ENCODE results near the gene SNTB2. TPM values are rescaled to one million over a fixed set of nuclear protein-coding genes. Genes with fewer than 3 reads are reported as not detected.

SNTB2 gene
- total RNA-seq, 1 donor from 2014 or later, result 22.9 TPM

DNA sequence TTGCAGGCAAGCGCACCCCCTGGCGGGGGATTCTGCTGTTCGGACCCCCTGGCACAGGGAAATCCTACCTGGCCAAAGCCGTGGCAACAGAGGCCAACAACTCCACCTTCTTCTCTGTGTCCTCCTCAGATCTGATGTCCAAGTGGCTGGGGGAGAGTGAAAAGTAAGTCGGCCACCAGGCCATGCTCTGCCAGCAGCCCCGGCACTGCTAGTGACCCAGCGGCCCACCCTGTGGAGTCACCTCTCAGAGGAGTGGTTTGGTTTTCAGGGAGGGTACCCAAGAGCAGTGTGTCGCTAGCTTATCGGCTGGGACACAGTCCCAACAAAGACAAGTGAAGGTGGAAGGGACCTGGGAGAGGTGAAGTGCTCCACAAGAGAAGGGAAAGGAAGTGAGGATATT is 132.4 kb downstream of the SNTB2 start:
- H3K4me2 ChIP-seq, result no peak overlapping the region
- H3F3A ChIP-seq (ENCODE audit: low read depth), result peaks cover 3% of the 10 kb centered on the region
- Mint-ChIP-seq H3K36me3 (peaks cover 31% of the 10 kb centered on the region), H3K9me3 (no peaks in the 10 kb centered on the region), H3K4me1 (no peaks in the 10 kb centered on the region), H3K27me3 (ENCODE audit: insufficient read depth, low read depth) (peaks cover 3% of the 10 kb centered on the region), H3K27ac (no peak overlapping the region), H3K4me3 (peak overlapping the region; percentile 11)
- H3K9me3 ChIP-seq (ENCODE audit: low read depth), result no peaks in the 10 kb centered on the region
- H3K4me1 ChIP-seq, result no peaks in the 10 kb centered on the region
- no peak overlapping the region for H2AFZ ChIP-seq (replicated peaks)
- no peak overlapping the region for H3K27ac ChIP-seq
- TF ChIP-seq EZH2 (IDR thresholded peaks at IDR 0.05), result no peak
- TF ChIP-seq, protein P1, sequence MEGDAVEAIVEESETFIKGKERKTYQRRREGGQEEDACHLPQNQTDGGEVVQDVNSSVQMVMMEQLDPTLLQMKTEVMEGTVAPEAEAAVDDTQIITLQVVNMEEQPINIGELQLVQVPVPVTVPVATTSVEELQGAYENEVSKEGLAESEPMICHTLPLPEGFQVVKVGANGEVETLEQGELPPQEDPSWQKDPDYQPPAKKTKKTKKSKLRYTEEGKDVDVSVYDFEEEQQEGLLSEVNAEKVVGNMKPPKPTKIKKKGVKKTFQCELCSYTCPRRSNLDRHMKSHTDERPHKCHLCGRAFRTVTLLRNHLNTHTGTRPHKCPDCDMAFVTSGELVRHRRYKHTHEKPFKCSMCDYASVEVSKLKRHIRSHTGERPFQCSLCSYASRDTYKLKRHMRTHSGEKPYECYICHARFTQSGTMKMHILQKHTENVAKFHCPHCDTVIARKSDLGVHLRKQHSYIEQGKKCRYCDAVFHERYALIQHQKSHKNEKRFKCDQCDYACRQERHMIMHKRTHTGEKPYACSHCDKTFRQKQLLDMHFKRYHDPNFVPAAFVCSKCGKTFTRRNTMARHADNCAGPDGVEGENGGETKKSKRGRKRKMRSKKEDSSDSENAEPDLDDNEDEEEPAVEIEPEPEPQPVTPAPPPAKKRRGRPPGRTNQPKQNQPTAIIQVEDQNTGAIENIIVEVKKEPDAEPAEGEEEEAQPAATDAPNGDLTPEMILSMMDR (IDR thresholded peaks at IDR 0.05), result no peak
- TF ChIP-seq EZH2phosphoT487 (IDR thresholded peaks at IDR 0.05), result no peak
- no peak overlapping the region for H3K9ac ChIP-seq
- H3K36me3 ChIP-seq, result no peaks in the 10 kb centered on the region
- no peak overlapping the region for H3K4me3 ChIP-seq
- peaks cover 40% of the 10 kb centered on the region for H4K20me1 ChIP-seq (ENCODE audit: low read depth)
- no peaks in the 10 kb centered on the region for H3K27me3 ChIP-seq
- H3K79me2 ChIP-seq (ENCODE audit: low read depth), result peaks cover 34% of the 10 kb centered on the region
- no peak for DNase-seq (ENCODE audit: low spot score)

DNA sequence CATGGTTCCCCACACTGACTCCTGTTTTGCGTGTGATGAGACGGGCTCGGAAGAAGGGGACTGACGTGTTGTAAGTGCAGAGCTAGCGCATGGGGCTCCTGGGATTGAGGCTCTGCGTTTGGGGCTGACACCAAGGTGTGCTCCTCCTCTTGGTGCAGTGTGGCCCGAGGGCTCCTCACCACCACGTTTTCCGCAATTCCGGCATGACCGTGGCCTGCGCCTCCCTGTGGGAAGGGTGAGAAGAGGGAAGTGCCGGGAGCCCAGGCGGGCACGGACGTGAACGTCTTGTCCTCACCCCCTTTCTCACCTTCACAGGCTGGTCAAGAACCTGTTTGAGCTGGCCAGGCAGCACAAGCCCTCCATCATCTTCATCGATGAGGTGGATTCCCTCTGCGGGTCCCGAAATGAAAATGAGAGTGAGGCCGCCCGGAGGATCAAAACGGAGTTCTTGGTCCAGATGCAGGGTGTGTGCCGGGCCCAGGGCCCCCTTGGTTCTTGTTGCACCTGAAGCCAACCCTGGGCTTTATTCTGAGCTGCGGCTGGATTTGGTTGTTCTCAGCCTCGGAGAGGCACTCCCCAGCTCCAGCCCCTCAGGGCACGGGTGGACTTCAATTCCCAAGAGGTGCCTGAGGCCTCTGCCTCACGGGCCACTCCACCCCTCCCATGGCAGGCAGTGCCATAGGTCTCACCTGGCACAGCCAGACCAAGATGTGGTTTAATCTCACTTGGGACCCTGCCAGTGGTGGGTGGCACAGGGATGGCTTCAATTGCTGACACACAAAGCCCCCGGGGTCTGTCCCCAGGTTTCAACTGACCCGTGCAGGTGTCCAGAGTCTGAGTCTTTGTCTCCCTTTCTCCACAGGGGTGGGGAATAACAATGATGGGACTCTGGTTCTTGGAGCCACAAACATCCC is 133.1 kb downstream of the SNTB2 start:
- H3K79me2 ChIP-seq (ENCODE audit: low read depth), result peaks cover 34% of the 10 kb centered on the region
- no peak for TF ChIP-seq EZH2phosphoT487 (IDR thresholded peaks at IDR 0.05)
- TF ChIP-seq, protein P1 (IDR thresholded peaks at IDR 0.05), result no peak
- TF ChIP-seq EZH2 (IDR thresholded peaks at IDR 0.05), result no peak
- no peaks in the 10 kb centered on the region for H3K9me3 ChIP-seq (ENCODE audit: low read depth)
- H3K4me3 Mint-ChIP-seq, result no peak overlapping the region
- no peaks in the 10 kb centered on the region for H3K9me3 Mint-ChIP-seq
- H3K4me1 ChIP-seq, result no peaks in the 10 kb centered on the region
- no peaks in the 10 kb centered on the region for H3K4me1 Mint-ChIP-seq
- DNase-seq (ENCODE audit: low spot score), result no peak
- H3K27me3 Mint-ChIP-seq (ENCODE audit: insufficient read depth, low read depth), result peaks cover 3% of the 10 kb centered on the region
- no peak overlapping the region for H3K27ac ChIP-seq
- peaks cover 31% of the 10 kb centered on the region for H3K36me3 Mint-ChIP-seq
- no peak overlapping the region for H3K9ac ChIP-seq
- no peak overlapping the region for H3K4me3 ChIP-seq
- H3K4me2 ChIP-seq, result no peak overlapping the region
- H3K36me3 ChIP-seq, result no peaks in the 10 kb centered on the region
- H4K20me1 ChIP-seq (ENCODE audit: low read depth), result peaks cover 46% of the 10 kb centered on the region
- no peak overlapping the region for H3K27ac Mint-ChIP-seq
- H3F3A ChIP-seq (ENCODE audit: low read depth), result peaks cover 3% of the 10 kb centered on the region
- no peaks in the 10 kb centered on the region for H3K27me3 ChIP-seq
- no peak overlapping the region for H2AFZ ChIP-seq (replicated peaks)

DNA sequence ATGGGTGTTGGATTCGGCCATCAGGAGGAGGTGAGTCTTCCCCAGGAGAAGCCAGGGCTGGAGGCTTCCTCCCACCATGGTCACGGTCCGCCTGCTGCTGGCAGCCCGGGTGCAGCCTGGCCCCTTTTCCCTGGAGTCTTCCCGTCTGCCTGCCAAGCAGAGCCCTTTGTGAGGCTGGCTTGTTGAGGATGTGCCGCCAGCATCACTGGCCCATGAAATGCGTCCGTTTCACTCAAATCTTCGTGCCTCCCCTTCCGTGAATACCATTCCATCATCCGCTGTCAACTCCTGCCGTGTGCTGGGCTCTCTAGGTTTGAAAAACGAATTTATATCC is 133.7 kb downstream of the SNTB2 start:
- TF ChIP-seq EZH2phosphoT487 (IDR thresholded peaks at IDR 0.05) (no peak), EZH2 (IDR thresholded peaks at IDR 0.05) (no peak)
- TF ChIP-seq, protein P1 (IDR thresholded peaks at IDR 0.05), result no peak
- Histone ChIP-seq H3K9ac (no peak overlapping the region), H2AFZ (replicated peaks) (no peak overlapping the region), H3K27me3 (no peaks in the 10 kb centered on the region), H3K4me2 (no peak overlapping the region), H3K4me3 (no peak overlapping the region), H3F3A (ENCODE audit: low read depth) (peaks cover 3% of the 10 kb centered on the region), H4K20me1 (ENCODE audit: low read depth) (peaks cover 51% of the 10 kb centered on the region), H3K36me3 (no peaks in the 10 kb centered on the region), H3K79me2 (ENCODE audit: low read depth) (peaks cover 34% of the 10 kb centered on the region), H3K4me1 (no peaks in the 10 kb centered on the region), H3K27ac (no peak overlapping the region), H3K9me3 (ENCODE audit: low read depth) (no peaks in the 10 kb centered on the region)
- Mint-ChIP-seq H3K4me1 (no peaks in the 10 kb centered on the region), H3K27me3 (ENCODE audit: insufficient read depth, low read depth) (peaks cover 3% of the 10 kb centered on the region), H3K4me3 (no peak overlapping the region), H3K9me3 (no peaks in the 10 kb centered on the region), H3K36me3 (peaks cover 31% of the 10 kb centered on the region), H3K27ac (no peak overlapping the region)
- DNase-seq (ENCODE audit: low spot score), result no peak
